ENCODE data around the gene TMPRSS3.

DNA sequence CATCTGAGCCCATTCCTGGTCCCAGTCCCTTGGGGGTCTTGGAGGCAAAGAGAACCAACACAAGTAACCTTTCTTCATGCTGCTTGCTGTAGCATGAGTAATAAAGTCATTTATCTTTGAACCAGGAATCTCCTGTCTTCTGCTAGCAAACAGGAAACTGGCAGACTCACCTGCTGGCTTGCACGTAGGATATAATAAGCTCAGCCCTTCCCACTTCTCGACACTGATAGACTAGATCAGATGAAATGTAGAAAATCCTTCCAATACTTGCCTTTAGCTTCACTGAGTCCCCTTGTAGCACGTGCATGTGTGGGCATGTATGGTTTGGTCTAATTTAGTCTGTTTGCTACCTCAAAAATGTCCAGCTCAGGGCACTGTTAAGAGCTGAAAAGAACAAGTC, 38.5 kb downstream of the TMPRSS3 start:
- TF ChIP-seq, protein P1, sequence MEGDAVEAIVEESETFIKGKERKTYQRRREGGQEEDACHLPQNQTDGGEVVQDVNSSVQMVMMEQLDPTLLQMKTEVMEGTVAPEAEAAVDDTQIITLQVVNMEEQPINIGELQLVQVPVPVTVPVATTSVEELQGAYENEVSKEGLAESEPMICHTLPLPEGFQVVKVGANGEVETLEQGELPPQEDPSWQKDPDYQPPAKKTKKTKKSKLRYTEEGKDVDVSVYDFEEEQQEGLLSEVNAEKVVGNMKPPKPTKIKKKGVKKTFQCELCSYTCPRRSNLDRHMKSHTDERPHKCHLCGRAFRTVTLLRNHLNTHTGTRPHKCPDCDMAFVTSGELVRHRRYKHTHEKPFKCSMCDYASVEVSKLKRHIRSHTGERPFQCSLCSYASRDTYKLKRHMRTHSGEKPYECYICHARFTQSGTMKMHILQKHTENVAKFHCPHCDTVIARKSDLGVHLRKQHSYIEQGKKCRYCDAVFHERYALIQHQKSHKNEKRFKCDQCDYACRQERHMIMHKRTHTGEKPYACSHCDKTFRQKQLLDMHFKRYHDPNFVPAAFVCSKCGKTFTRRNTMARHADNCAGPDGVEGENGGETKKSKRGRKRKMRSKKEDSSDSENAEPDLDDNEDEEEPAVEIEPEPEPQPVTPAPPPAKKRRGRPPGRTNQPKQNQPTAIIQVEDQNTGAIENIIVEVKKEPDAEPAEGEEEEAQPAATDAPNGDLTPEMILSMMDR (IDR thresholded peaks at IDR 0.05; ENCODE audit: insufficient read depth, low read length, poor library complexity, severe bottlenecking) = no peak
- TF ChIP-seq EZH2phosphoT487 (conservative IDR thresholded peaks at IDR 0.05; ENCODE audit: low read length) = no peak

All from SU-DHL-6 (cell line).